Tibial artery (tissue), 4 donors: ENCODE results near the gene CPTP.

Source experiments
- DNase-seq, 2 donors: peaks; one replicate each; pipeline ENCODE4 v3.0.0-alpha.2; 2019
- H3K27ac ChIP-seq, 2 donors: fragments of 200-600 bp; sonication (generic) in 1 of 2; 1 replicate in 1 of 2; 2 replicates in 1 of 2; pipeline ENCODE4 v1.5.1; 2018 to 2019; ENCODE audit warnings: mild to moderate bottlenecking in 1 of 2
- H3K27me3 ChIP-seq, 2 donors: fragments of 200-600 bp; sonication (generic) in 1 of 2; one replicate each; pipeline versions ENCODE4 v1.5.1 to v1.6.0; 2016 to 2019
- H3K36me3 ChIP-seq, 3 donors: fragments of 200-600 bp; sonication (generic) in 2 of 3; one replicate each; pipeline ENCODE4 v1.5.1; 2016 to 2019; ENCODE audit warnings: mild to moderate bottlenecking in 2 of 3
- H3K4me1 ChIP-seq, 4 donors: fragments of 200-600 bp; sonication (generic) in 2 of 4; 1 replicate in 3 of 4; 2 replicates in 1 of 4; pipeline ENCODE4 v1.5.1; 2016 to 2019
- H3K4me3 ChIP-seq, 2 donors: fragments of 200-600 bp; sonication (generic) in 1 of 2; 1 replicate in 1 of 2; 2 replicates in 1 of 2; pipeline ENCODE4 v1.5.1; 2018 to 2019; ENCODE audit warnings: mild to moderate bottlenecking in 2 of 2
- H3K9me3 ChIP-seq, 3 donors: fragments of 200-600 bp; sonication (generic) in 1 of 3; one replicate each; pipeline ENCODE4 v1.5.1; 2016 to 2019
- CTCF ChIP-seq, 2 experiments: fragments of 200-600 bp in 1 of 2; fragments of 450-650 bp in 1 of 2; IDR thresholded peaks; one replicate each; pipeline ENCODE4 v1.5.1; 2017 to 2019; ENCODE audit warnings: antibody characterized with exemption in 2 of 2, mild to moderate bottlenecking in 1 of 2, moderate library complexity in 1 of 2
- intact Hi-C: fragments of 100-400 bp; cut with DNase I; formaldehyde crosslinking; loops from one replicate; pipeline ENCODE4 v1.15.0; 2023; ENCODE audit warnings: low total_unique reads

Gene CPTP

GRCh38 chr1:1355416-1355815, 30.8 kb downstream of the CPTP start:
- Histone ChIP-seq H3K4me1 (peaks cover 0 to 91% (median 77%) of the 10 kb centered on the region in 4 donors), H3K27ac (peak overlapping the region; percentile 94 to 97), H3K9me3 (no peaks in the 10 kb centered on the region), H3K4me3 (peak overlapping the region; percentile 71 to 78), H3K27me3 (no peaks in the 10 kb centered on the region), H3K36me3 (peaks cover 9 to 27% (median 24%) of the 10 kb centered on the region in 3 donors)
- TF ChIP-seq CTCF (IDR thresholded peaks at IDR 0.05): no peak
- intact Hi-C loops: no loop called here
- DNase-seq: peak in 1 of 2 donors; percentile 84

- Histone ChIP-seq H3K36me3 (peaks cover 9 to 27% (median 24%) of the 10 kb centered on the region in 3 donors), H3K4me3 (peak overlapping the region; percentile 71 to 78), H3K27ac (peak overlapping the region; percentile 94 to 97), H3K27me3 (no peaks in the 10 kb centered on the region), H3K4me1 (peaks cover 0 to 99% (median 84%) of the 10 kb centered on the region in 4 donors), H3K9me3 (no peaks in the 10 kb centered on the region)
- no peak for DNase-seq
- intact Hi-C loops: no loop called here
- no peak for TF ChIP-seq CTCF (IDR thresholded peaks at IDR 0.05)
These were observed 31.7 kb downstream of the CPTP start for GRCh38 chr1:1356166-1356795.

- no peak for TF ChIP-seq CTCF (IDR thresholded peaks at IDR 0.05)
- peaks cover 0 to 96% (median 81%) of the 10 kb centered on the region in 4 donors for H3K4me1 ChIP-seq
- intact Hi-C loops: no loop called here
These were observed 32.3 kb downstream of the CPTP start for GRCh38 chr1:1356796-1357401.

GRCh38 chr1:1357871-1358432, 33.4 kb downstream of the CPTP start:
- intact Hi-C loops: no loop called here
- H3K9me3 ChIP-seq: no peaks in the 10 kb centered on the region
- peak overlapping the region; percentile 94 to 97 for H3K27ac ChIP-seq
- TF ChIP-seq CTCF (IDR thresholded peaks at IDR 0.05): no peak
- H3K36me3 ChIP-seq: peaks cover 9 to 22% (median 21%) of the 10 kb centered on the region in 3 donors
- no peaks in the 10 kb centered on the region for H3K27me3 ChIP-seq
- DNase-seq: no peak
- peak overlapping the region; percentile 71 to 78 for H3K4me3 ChIP-seq
- H3K4me1 ChIP-seq: peaks cover 0 to 92% (median 76%) of the 10 kb centered on the region in 4 donors

More at GRCh38 chr1:1356796-1357401, 32.3 kb downstream of the CPTP start:
- Histone ChIP-seq H3K36me3 (peaks cover 9 to 27% (median 24%) of the 10 kb centered on the region in 3 donors), H3K27ac (peak overlapping the region; percentile 94 to 97), H3K9me3 (no peaks in the 10 kb centered on the region), H3K4me3 (peak overlapping the region; percentile 71 to 78), H3K27me3 (no peaks in the 10 kb centered on the region)
- DNase-seq: no peak

- peak; percentile 83 to 92 for DNase-seq
- Histone ChIP-seq H3K27me3 (no peaks in the 10 kb centered on the region), H3K36me3 (peaks cover 8 to 15% (median 14%) of the 10 kb centered on the region in 3 donors), H3K4me3 (peak within 1 kb of the TSS; percentile 71 to 78), H3K4me1 (peaks cover 0 to 87% (median 72%) of the 10 kb centered on the region in 4 donors), H3K27ac (peak within 1 kb of the TSS; percentile 94 to 97), H3K9me3 (no peaks in the 10 kb centered on the region)
- TF ChIP-seq CTCF (IDR thresholded peaks at IDR 0.05): no peak
- intact Hi-C loops: no loop called here
These were observed 34.0 kb downstream of the CPTP start, which contains the start of gene MXRA8 for GRCh38 chr1:1358433-1359271. TSS of gene MXRA8 (minus strand) at chr1:1358555. CDS start at chr1:1358504, 51 bp downstream.
